Body of pancreas (tissue), 4 donors: ENCODE results near the gene ADAMTS17. TPM values are rescaled to one million over a fixed set of nuclear protein-coding genes. Genes with fewer than 3 reads are reported as not detected.

Experiments used
- ATAC-seq: fragments of 150-250 bp; one replicate; pipeline ENCODE4 v1.9.1; 2016
- DNase-seq, 4 donors: peaks; one replicate each; pipeline ENCODE4 v3.0.0-alpha.2; 2019
- H3K27ac ChIP-seq, 4 donors: fragments of 200-600 bp; sonication (generic); 1 replicate in 3 of 4; 2 replicates in 1 of 4; pipeline versions ENCODE4 v1.5.1 to v1.6.1; 2016 to 2019; ENCODE audit warnings: mild to moderate bottlenecking in 1 of 4, mixed read lengths in 1 of 4, moderate library complexity in 1 of 4
- H3K27me3 ChIP-seq, 2 donors: fragments of 200-600 bp; sonication (generic); one replicate each; pipeline ENCODE4 v1.6.0; 2016; ENCODE audit warnings: mild to moderate bottlenecking in 1 of 2
- H3K36me3 ChIP-seq, 2 donors: fragments of 200-600 bp; sonication (generic); replicated peaks in 1 of 2; 2 replicates each; pipeline ENCODE4 v1.5.1; 2016; ENCODE audit warnings: low read depth in 2 of 2; ENCODE audit not compliant: insufficient read depth in 1 of 2
- H3K4me1 ChIP-seq: fragments of 200-600 bp; sonication (generic); one replicate; pipeline ENCODE4 v1.6.0; 2016
- H3K4me3 ChIP-seq, 2 donors: fragments of 200-600 bp; sonication (generic); 1 replicate in 1 of 2; 2 replicates in 1 of 2; pipeline ENCODE4 v1.5.1; 2016 to 2019
- H3K9me3 ChIP-seq, 3 donors: fragments of 200-600 bp; sonication (generic); 1 replicate in 2 of 3; 2 replicates in 1 of 3; pipeline ENCODE4 v1.5.1; 2016
- POLR2A ChIP-seq, 3 donors: fragments of 450-650 bp; IDR thresholded peaks; one replicate each; pipeline ENCODE4 v1.6.1; 2016; ENCODE audit warnings: antibody characterized with exemption in 3 of 3, mild to moderate bottlenecking in 2 of 3
- WGBS, 2 donors: methylation state at CpG; one replicate each; pipeline ENCODE4 v1.1.5; 2017; 5-methylcytosine and 5-hydroxymethylcytosine counted together
- intact Hi-C: fragments of 100-400 bp; cut with DNase I; formaldehyde crosslinking; loops from one replicate; pipeline ENCODE4 v1.15.1; 2023
- total RNA-seq, 2 donors: library from RNA; depleted of rRNA; stranded (reverse); fragments of >200 nt; gene quantifications; one replicate each; pipeline ENCODE4 v1.1.0, GENCODE V29; 2016
- TF ChIP-seq, protein P1 (sequence below), 7 experiments: fragments of 450-650 bp in 4 of 7; fragments of 200-600 bp in 3 of 7; sonication (generic) in 3 of 7; IDR thresholded peaks; one replicate each; pipeline ENCODE4 v1.5.1; 2016 to 2019; ENCODE audit warnings: antibody characterized with exemption in 7 of 7

Gene ADAMTS17
- total RNA-seq, 2 donors from 2014 or later: 24.6 to 26.0 TPM

DNA sequence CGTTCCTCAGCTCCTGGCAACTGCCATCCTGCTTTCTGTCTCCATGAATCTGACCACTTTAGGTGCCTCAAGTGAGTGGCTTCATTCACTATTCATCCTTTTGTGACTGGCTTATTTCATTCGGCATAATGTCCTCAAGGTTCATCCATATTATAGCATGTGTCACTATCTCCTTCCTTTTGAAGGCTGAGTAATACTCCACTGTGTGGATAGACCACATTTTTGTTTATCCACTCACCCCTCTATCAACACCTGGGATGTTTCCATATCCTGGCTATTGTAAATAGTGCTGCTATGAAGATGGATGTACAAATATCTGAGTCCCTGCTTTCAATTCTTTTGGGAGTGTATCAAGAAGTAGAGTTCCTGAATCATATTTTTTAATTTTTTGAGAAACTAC lies 98.8 kb downstream of the ADAMTS17 start:
- Histone ChIP-seq H3K9me3 (no peaks in the 10 kb centered on the region), H3K4me3 (no peak overlapping the region), H3K27ac (no peak overlapping the region), H3K27me3 (no peaks in the 10 kb centered on the region), H3K36me3 (no peaks in the 10 kb centered on the region), H3K4me1 (no peaks in the 10 kb centered on the region)
- DNase-seq (no peak), ATAC-seq (no peak)
- intact Hi-C loops: no loop called here
- TF ChIP-seq POLR2A (IDR thresholded peaks at IDR 0.05): no peak
- TF ChIP-seq, protein P1, sequence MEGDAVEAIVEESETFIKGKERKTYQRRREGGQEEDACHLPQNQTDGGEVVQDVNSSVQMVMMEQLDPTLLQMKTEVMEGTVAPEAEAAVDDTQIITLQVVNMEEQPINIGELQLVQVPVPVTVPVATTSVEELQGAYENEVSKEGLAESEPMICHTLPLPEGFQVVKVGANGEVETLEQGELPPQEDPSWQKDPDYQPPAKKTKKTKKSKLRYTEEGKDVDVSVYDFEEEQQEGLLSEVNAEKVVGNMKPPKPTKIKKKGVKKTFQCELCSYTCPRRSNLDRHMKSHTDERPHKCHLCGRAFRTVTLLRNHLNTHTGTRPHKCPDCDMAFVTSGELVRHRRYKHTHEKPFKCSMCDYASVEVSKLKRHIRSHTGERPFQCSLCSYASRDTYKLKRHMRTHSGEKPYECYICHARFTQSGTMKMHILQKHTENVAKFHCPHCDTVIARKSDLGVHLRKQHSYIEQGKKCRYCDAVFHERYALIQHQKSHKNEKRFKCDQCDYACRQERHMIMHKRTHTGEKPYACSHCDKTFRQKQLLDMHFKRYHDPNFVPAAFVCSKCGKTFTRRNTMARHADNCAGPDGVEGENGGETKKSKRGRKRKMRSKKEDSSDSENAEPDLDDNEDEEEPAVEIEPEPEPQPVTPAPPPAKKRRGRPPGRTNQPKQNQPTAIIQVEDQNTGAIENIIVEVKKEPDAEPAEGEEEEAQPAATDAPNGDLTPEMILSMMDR (IDR thresholded peaks at IDR 0.05): no peak
- 94 to 98% methylated on average over 2 of the region's 2 CpGs for WGBS, 2 donors

DNA sequence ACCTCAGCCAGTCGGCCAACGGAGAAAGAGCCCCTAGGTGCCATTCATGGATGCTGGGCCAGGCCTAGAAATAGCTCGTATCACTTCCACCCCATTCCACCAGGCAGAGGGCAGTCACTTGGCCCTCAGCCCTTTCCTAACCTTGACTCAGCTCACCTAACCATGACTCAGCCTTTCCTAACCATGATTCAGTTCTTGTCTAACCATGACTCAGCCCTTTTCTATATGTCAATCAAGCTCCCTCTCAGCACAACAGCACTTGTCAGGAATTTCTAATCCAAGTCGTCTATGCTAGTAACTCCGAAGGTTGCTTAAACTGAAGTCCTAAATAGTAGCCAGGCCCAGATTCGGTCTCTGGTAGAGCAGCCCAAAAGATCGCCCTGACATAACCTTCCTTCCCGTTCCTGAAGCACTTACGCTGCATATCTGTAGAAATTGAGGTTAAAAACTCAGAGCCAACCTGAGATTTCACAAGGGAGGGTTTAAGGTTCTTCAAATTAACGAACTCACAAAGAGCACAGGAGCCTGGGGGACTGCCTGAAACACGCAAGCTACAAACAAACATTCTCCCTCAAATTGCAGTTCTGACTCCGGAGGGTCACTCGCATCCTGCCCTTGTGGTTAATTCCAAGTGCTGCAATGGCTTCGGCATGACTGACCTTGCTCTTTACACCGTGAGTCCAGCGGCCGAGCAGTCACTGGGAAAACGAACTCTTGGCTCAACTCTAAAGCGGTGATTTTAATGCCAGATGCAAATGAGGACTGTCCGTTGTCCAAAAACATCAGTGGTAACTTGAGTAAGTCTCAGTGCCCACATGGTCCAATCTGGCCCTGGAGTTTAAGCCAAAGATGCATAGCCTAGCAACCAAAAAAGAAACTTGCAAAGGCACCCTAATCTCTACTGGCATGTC lies 99.9 kb downstream of the ADAMTS17 start:
- intact Hi-C loops: no loop called here
- no peak overlapping the region for H3K4me3 ChIP-seq
- H3K27ac ChIP-seq: no peak overlapping the region
- ATAC-seq (peak; percentile 64), DNase-seq (peak in 3 of 4 donors; percentile 24 to 27 (median 26))
- no peaks in the 10 kb centered on the region for H3K4me1 ChIP-seq
- H3K9me3 ChIP-seq: no peaks in the 10 kb centered on the region
- TF ChIP-seq, protein P1 (IDR thresholded peaks at IDR 0.05): no peak
- no peak for TF ChIP-seq POLR2A (IDR thresholded peaks at IDR 0.05)
- H3K36me3 ChIP-seq: no peaks in the 10 kb centered on the region
- H3K27me3 ChIP-seq: no peaks in the 10 kb centered on the region
- 79 to 91% methylated on average over 20 of the region's 20 CpGs for WGBS, 2 donors

DNA sequence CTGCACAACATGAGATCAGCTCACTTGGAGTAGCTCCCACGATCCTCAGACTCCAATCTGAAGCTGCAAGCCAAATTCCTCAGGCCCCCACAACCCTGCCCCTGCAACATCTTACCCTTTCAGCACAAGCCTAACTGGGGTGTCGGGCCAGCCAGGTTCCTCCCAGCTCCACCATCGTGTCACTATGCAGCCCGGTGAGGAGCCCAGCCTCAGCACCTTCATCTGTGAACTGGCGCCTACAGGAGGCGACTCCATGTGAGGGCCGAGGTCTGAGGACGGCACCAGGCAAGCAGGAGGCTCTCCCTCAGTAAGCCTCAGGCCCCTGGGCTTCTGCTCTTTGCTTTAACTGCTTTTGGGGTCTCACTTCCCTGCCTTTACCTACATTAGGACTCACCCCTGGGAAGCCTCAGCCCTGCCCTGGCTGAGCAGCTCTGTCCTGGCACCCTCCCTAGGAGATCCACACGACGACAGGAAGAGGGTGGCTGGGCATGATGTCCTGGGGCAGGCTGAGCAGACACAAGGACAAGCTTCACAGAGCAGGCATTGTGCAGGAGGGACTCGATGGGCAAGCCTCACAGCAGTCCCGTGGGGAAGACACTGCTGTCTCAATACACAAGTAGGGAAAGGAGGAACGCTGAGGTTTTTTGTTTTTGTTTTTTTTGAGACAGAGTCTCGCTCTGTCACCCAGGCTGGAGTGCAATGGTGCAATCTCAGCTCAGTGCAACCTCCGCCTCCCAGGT lies 104.6 kb downstream of the ADAMTS17 start:
- Histone ChIP-seq H3K27ac (no peak overlapping the region), H3K36me3 (no peaks in the 10 kb centered on the region), H3K27me3 (no peaks in the 10 kb centered on the region), H3K4me1 (peaks cover 14% of the 10 kb centered on the region), H3K4me3 (no peak overlapping the region), H3K9me3 (no peaks in the 10 kb centered on the region)
- ATAC-seq: no peak
- 82 to 90% methylated on average over 11 to 14 of the region's 15 CpGs for WGBS, 2 donors
- no peak for DNase-seq
- TF ChIP-seq POLR2A (IDR thresholded peaks at IDR 0.05): no peak
- TF ChIP-seq, protein P1 (IDR thresholded peaks at IDR 0.05): no peak
- intact Hi-C loops: no loop called here

DNA sequence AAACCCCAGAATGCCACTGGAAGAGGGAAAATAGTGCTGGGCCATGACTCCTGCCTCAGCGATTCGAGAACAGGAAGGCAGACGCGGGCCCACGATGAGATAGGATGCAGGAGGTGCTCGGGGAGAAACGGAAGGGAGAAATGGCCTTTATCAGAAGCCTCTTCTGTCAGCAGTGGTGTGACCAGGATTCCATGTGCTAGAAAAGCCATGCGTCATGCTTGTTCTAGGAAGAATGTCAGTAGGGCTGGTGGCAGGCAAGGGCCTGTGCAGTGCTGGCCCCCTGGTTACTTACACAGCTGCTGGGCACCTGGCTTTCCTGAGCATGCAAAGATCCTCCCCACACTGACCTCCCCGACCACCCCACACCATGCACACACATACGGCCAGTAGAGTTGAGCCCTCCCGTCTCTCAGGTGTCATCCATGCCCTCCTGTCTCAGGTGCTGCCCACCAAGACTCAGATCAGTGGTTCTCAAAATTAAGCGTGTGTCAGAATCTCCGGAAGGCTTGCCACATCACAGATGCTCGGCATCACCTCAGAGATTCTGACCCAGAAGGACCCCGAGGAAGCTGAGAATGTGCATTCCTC lies 106.7 kb downstream of the ADAMTS17 start:
- ATAC-seq: peak; percentile 28
- Histone ChIP-seq H3K4me3 (no peak overlapping the region), H3K9me3 (no peaks in the 10 kb centered on the region), H3K4me1 (peaks cover 25% of the 10 kb centered on the region), H3K27me3 (no peaks in the 10 kb centered on the region), H3K27ac (no peak overlapping the region), H3K36me3 (no peaks in the 10 kb centered on the region)
- intact Hi-C loops: no loop called here
- DNase-seq: no peak
- TF ChIP-seq, protein P1 (IDR thresholded peaks at IDR 0.05): no peak
- TF ChIP-seq POLR2A (IDR thresholded peaks at IDR 0.05): no peak
- 81 to 87% methylated on average over 12 to 15 of the region's 15 CpGs for WGBS, 2 donors
